KMS-11 (cell line): ENCODE results near the gene APOA4.

Experiments used
- H2AFZ ChIP-seq: fragments of 200-600 bp; sonication (generic); 2 replicates; pipeline ENCODE4 v1.6.1; 2016; ENCODE audit warnings: antibody characterized with exemption, mixed run types, low read depth
- H3K27ac ChIP-seq: fragments of 200-600 bp; sonication (generic); 2 replicates; pipeline ENCODE4 v1.6.1; 2016; ENCODE audit warnings: mild to moderate bottlenecking, mixed run types
- H3K27me3 ChIP-seq: fragments of 200-600 bp; sonication (generic); 2 replicates; pipeline ENCODE4 v1.6.1; 2017; ENCODE audit warnings: mild to moderate bottlenecking, low read depth, mixed run types, moderate library complexity; ENCODE audit not compliant: insufficient read depth
- H3K36me3 ChIP-seq: fragments of 200-600 bp; sonication (generic); 2 replicates; pipeline ENCODE4 v1.6.1; 2017; ENCODE audit warnings: mild to moderate bottlenecking, mixed run types; ENCODE audit not compliant: insufficient read depth
- H3K4me1 ChIP-seq: fragments of 200-600 bp; sonication (generic); 2 replicates; pipeline ENCODE4 v1.6.1; 2016; ENCODE audit warnings: mild to moderate bottlenecking, low read depth, mixed run types; ENCODE audit not compliant: poor library complexity, severe bottlenecking
- H3K4me2 ChIP-seq: fragments of 200-600 bp; sonication (generic); 2 replicates; pipeline ENCODE4 v1.7.0; 2016; ENCODE audit warnings: mild to moderate bottlenecking, mixed run types
- H3K4me3 ChIP-seq: fragments of 200-600 bp; sonication (generic); IDR thresholded peaks from 2 replicates; pipeline ENCODE4 v1.6.1; 2017; ENCODE audit warnings: low read depth, low read length, mixed read lengths; ENCODE audit not compliant: insufficient read depth
- H3K79me2 ChIP-seq: fragments of 200-600 bp; sonication (generic); 2 replicates; pipeline ENCODE4 v1.6.1; 2016; ENCODE audit warnings: low read depth, mixed run types; ENCODE audit not compliant: insufficient read depth
- H3K9ac ChIP-seq: fragments of 200-600 bp; sonication (generic); 2 replicates; pipeline ENCODE4 v1.6.1; 2016; ENCODE audit warnings: mild to moderate bottlenecking, mixed run types
- H4K20me1 ChIP-seq: fragments of 200-600 bp; sonication (generic); 2 replicates; pipeline ENCODE4 v1.6.1; 2016; ENCODE audit warnings: mild to moderate bottlenecking, mixed run types; ENCODE audit not compliant: insufficient read depth
- TF ChIP-seq, protein P1 (sequence below): fragments of 200-600 bp; sonication (generic); conservative IDR thresholded peaks from 2 replicates; pipeline ENCODE4 v1.6.1; 2017; ENCODE audit warnings: low read depth, mild to moderate bottlenecking, antibody characterized with exemption, low read length, moderate library complexity, mixed read lengths

APOA4 gene

DNA sequence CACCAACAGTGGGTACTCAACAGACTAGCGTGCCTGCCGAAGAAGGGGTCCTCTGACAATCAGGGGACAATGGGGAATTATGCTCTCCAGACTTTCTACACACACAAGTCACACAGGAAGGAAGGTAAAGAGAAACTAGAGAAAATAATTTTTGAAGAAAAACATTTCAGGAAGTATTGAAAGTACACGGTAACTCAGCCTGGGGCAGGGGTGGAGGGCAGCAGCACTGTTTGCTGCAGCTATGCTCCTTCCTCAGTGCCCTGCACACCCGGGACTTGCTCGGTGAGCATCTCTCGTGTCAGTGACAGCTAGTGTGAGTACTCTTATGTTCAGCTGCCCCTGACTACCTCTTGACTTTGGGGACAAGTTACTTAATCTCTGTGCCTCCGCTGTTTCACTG lies 32.3 kb upstream of the APOA4 start:
- Histone ChIP-seq H3K79me2 (no peaks in the 10 kb centered on the region), H3K27ac (no peak overlapping the region), H3K36me3 (no peaks in the 10 kb centered on the region), H3K4me2 (no peak overlapping the region), H4K20me1 (no peaks in the 10 kb centered on the region), H3K27me3 (no peaks in the 10 kb centered on the region), H3K4me1 (peaks cover 46% of the 10 kb centered on the region), H3K4me3 (no peak overlapping the region), H2AFZ (no peak overlapping the region), H3K9ac (no peak overlapping the region)
- TF ChIP-seq, protein P1, sequence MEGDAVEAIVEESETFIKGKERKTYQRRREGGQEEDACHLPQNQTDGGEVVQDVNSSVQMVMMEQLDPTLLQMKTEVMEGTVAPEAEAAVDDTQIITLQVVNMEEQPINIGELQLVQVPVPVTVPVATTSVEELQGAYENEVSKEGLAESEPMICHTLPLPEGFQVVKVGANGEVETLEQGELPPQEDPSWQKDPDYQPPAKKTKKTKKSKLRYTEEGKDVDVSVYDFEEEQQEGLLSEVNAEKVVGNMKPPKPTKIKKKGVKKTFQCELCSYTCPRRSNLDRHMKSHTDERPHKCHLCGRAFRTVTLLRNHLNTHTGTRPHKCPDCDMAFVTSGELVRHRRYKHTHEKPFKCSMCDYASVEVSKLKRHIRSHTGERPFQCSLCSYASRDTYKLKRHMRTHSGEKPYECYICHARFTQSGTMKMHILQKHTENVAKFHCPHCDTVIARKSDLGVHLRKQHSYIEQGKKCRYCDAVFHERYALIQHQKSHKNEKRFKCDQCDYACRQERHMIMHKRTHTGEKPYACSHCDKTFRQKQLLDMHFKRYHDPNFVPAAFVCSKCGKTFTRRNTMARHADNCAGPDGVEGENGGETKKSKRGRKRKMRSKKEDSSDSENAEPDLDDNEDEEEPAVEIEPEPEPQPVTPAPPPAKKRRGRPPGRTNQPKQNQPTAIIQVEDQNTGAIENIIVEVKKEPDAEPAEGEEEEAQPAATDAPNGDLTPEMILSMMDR: no peak

DNA sequence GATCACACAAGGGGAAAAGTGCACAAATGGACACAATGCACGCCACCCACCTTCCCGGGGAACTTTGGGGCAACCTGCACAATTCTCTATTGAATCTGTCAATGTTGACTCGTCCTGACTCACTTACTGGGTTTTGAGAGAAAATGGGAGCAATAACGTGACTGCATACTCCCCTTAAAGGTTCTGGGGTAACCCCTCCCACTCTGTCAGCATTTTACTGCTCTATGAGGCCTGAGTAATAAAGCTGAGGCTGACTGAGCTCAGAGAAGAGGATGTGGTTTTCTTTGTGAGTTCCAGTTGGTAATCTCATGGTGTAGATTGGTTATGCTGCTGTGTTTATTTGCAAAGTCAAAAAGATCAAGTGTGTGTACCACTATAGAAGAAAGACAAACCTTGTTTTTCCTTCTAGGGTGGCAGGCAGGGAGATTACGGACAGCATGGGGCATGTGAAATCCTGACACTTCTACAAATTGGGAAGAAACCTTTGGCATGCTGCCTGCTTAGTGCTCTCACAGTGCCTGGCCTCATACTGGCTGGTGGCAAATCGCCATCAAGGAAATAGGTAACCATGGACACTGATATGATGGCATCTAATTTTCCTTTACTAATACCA lies 30.5 kb upstream of the APOA4 start:
- Histone ChIP-seq H3K4me1 (peaks cover 46% of the 10 kb centered on the region), H3K79me2 (no peaks in the 10 kb centered on the region), H3K27ac (peak overlapping the region; percentile 92), H3K27me3 (no peaks in the 10 kb centered on the region), H2AFZ (peak overlapping the region; percentile 28; the same call in 1 of the 2 replicates), H3K4me2 (peak overlapping the region; percentile 83), H4K20me1 (no peaks in the 10 kb centered on the region), H3K4me3 (no peak overlapping the region), H3K9ac (peak overlapping the region; percentile 43; the same call in 1 of the 2 replicates), H3K36me3 (no peaks in the 10 kb centered on the region)
- TF ChIP-seq, protein P1: no peak

DNA sequence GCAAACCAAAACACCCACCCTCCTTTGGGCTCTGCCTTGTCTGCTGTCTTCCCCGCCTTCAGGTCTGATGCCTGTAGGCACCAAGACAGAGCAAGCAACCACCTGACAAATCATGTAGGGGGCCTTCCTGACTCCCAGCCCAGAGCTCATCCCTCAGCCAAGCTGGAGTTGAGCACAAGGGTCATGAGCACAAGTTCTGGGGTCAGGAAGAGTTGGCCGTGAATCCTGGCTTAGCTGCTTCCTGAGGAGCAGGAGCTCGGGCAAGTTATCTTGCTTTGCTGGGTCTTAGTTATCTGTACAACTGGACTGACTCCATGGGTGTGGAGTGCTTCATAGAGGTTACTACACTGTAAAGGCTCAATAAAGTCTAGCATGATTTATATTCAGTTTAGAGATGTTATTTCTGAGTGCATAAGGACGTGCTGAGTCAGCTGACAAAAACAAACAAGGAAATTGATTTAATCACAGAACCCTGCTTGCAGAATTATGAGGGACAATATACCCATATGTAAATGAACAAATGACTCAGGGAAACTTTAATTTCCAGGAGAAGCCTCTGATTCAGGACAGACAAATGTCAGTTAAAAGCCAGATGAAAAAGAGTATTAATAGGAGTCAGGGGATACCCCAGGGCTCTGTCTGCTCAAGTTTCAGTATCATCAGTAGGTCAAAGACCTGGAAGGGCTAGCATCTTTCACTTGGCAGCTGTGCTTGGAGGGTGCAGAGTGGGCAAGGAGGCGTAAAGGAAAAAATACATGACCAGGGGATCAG lies 29.3 kb upstream of the APOA4 start:
- no peak overlapping the region for H3K4me3 ChIP-seq
- H3K9ac ChIP-seq: no peak overlapping the region; the same call in 1 of the 2 replicates

DNA sequence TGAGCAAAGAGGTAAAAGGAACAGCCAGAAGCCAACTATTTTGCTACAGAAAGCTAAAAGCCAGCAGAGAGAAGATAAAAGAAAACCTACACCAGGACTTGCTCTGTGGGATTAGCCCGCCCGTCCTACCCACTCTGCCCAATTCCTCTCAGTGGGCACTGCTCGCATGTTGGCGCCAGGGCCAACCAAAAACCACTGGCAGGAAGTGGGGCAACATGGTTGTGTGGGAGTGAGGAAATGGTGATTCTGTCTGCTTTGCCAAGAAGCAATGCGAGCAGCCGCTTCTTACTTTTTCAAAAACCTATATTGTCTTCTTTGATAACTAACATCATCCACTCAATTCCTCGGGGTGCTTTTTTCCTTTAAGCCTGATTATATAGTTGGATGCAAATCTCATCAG lies 28.5 kb upstream of the APOA4 start:
- Histone ChIP-seq H3K27ac (no peak overlapping the region; the same call in 1 of the 2 replicates), H3K4me3 (no peak overlapping the region), H3K36me3 (no peaks in the 10 kb centered on the region)

More for the DNA sequence above, 29.3 kb upstream of the APOA4 start:
- TF ChIP-seq, protein P1: no peak
- no peaks in the 10 kb centered on the region for H3K27me3 ChIP-seq
- H3K36me3 ChIP-seq: no peaks in the 10 kb centered on the region
- no peak overlapping the region for H2AFZ ChIP-seq
- peaks cover 46% of the 10 kb centered on the region for H3K4me1 ChIP-seq
- no peaks in the 10 kb centered on the region for H3K79me2 ChIP-seq
- H3K27ac ChIP-seq: peak overlapping the region; percentile 92
- H4K20me1 ChIP-seq: no peaks in the 10 kb centered on the region
- H3K4me2 ChIP-seq: peak overlapping the region; percentile 83

More for the DNA sequence above, 28.5 kb upstream of the APOA4 start:
- H2AFZ ChIP-seq: no peak overlapping the region
- H3K4me2 ChIP-seq: peak overlapping the region; percentile 83; the same call in 1 of the 2 replicates
- H3K79me2 ChIP-seq: no peaks in the 10 kb centered on the region
- no peaks in the 10 kb centered on the region for H4K20me1 ChIP-seq
- no peak overlapping the region for H3K9ac ChIP-seq
- TF ChIP-seq, protein P1: no peak
- peaks cover 46% of the 10 kb centered on the region for H3K4me1 ChIP-seq
- H3K27me3 ChIP-seq: no peaks in the 10 kb centered on the region
